ENCODE measurements around the gene GOLGA2.
"Not testable (repeated sequence)": the region's sequence is repeated elsewhere in the genome, so short reads cannot be mapped to it uniquely, and the experiment has no call there.

The GOLGA2 gene

GRCh38 chr9:128242124-128242523 lies 33.7 kb downstream of the GOLGA2 start:
- no peak for DNase-seq (ENCODE audit: low read depth in 2 of 2)

- DNase-seq (ENCODE audit: low read depth in 2 of 2): no peak
Observed at GRCh38 chr9:128233817-128234406, 41.9 kb downstream of the GOLGA2 start.

- DNase-seq (ENCODE audit: low read depth in 2 of 2): no peak
Observed at GRCh38 chr9:128232528-128233428, 43.0 kb downstream of the GOLGA2 start.

- no peak for DNase-seq (ENCODE audit: low read depth in 2 of 2)
Observed at GRCh38 chr9:128231638-128232527, 43.9 kb downstream of the GOLGA2 start.

- DNase-seq (ENCODE audit: low read depth in 2 of 2): not testable (repeated sequence)
Observed at GRCh38 chr9:128230897-128231296, 44.9 kb downstream of the GOLGA2 start.

GRCh38 chr9:128226412-128226801 lies 49.4 kb downstream of the GOLGA2 start:
- DNase-seq (ENCODE audit: low read depth in 2 of 2): no peak

- DNase-seq (ENCODE audit: low read depth in 2 of 2): no peak
Observed at GRCh38 chr9:128225770-128226411, 49.9 kb downstream of the GOLGA2 start.

GRCh38 chr9:128224877-128225276 lies 50.9 kb downstream of the GOLGA2 start:
- no peak for DNase-seq (ENCODE audit: low read depth in 2 of 2)

GRCh38 chr9:128222880-128223670 lies 52.7 kb downstream of the GOLGA2 start:
- DNase-seq (ENCODE audit: low read depth in 2 of 2): no peak

GRCh38 chr9:128222026-128222425 lies 53.8 kb downstream of the GOLGA2 start:
- DNase-seq (ENCODE audit: low read depth in 2 of 2): no peak

GRCh38 chr9:128219831-128220230 lies 56.0 kb downstream of the GOLGA2 start:
- no peak for DNase-seq (ENCODE audit: low read depth in 2 of 2)

GRCh38 chr9:128218518-128219389 lies 57.1 kb downstream of the GOLGA2 start:
- peak; percentile 87 to 91 for DNase-seq (ENCODE audit: low read depth in 2 of 2)

- DNase-seq (ENCODE audit: low read depth in 2 of 2): no peak
Observed at GRCh38 chr9:128218172-128218517, 57.7 kb downstream of the GOLGA2 start.

- DNase-seq (ENCODE audit: low read depth in 2 of 2): no peak
Observed at GRCh38 chr9:128216781-128217553, 58.8 kb downstream of the GOLGA2 start.

- DNase-seq (ENCODE audit: low read depth in 2 of 2): no peak
Observed at GRCh38 chr9:128215491-128216409, 60.1 kb downstream of the GOLGA2 start.

GRCh38 chr9:128214571-128215490 lies 61.0 kb downstream of the GOLGA2 start:
- no peak for DNase-seq (ENCODE audit: low read depth in 2 of 2)

Data from stimulated activated CD4-positive, alpha-beta T cell treated with anti-CD3 and anti-CD28 coated beads, Interleukin-1b, Interleukin-23, amount 100 ng/mL, for 4 hours (primary cell).